ENCODE data around the gene ZDHHC3.

The ZDHHC3 gene

DNA sequence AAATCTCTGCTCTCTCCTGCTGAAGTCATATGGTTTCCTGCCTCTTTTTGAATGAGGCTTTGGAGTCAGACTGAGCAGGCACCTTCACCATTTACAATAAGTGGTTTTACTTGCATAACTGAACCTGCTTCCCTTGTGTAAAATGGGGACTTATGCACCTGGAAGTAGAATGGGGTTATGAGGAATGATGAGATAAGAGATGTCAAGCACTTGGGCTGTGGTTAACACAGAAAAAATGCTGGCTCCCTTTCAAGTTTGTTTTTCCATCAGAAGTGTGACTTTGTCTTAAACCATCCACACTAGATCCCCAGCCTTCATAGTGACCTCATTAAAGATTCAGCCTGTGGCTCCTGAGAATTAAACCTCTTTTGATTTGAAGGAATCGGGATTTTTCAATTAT lies 5.2 kb upstream of the ZDHHC3 start:
- DNase-seq (ENCODE audit: low read depth) = no peak
- no peak for TF ChIP-seq CTCF (conservative IDR thresholded peaks at IDR 0.05; ENCODE audit: low read length)
- H3K4me3 ChIP-seq (ENCODE audit: low read length) = no peak overlapping the region

DNA sequence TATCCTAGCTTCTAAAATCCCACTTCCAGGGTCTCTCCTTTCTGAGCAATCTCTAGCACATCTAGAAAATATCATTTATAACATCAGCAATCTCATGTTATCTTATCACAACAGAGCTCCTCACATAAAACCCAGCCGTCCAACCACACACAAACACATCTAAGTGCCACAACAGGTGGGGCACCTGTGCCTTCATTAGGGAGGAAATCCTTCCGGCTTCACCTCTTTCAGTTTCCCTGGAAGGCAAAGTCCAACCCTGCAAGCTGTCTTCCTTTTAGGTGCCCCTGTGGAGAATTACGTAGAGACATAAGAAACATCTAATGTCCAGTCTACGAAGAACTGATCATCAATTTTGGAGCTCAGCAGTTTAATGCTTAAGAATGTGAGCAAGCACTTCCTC lies 1.6 kb downstream of the ZDHHC3 start:
- no peak for TF ChIP-seq CTCF (conservative IDR thresholded peaks at IDR 0.05; ENCODE audit: low read length)
- H3K4me3 ChIP-seq (ENCODE audit: low read length) = peak overlapping the region; percentile 93
- no peak for DNase-seq (ENCODE audit: low read depth)

- DNase-seq (ENCODE audit: low read depth) = no peak
- TF ChIP-seq CTCF (conservative IDR thresholded peaks at IDR 0.05; ENCODE audit: low read length) = no peak
- H3K4me3 ChIP-seq (ENCODE audit: low read length) = no peak overlapping the region
Observed at GRCh38 chr3:44970926-44971490, 5.0 kb downstream of the ZDHHC3 start.

- TF ChIP-seq CTCF (conservative IDR thresholded peaks at IDR 0.05; ENCODE audit: low read length) = no peak
- no peak overlapping the region for H3K4me3 ChIP-seq (ENCODE audit: low read length)
- DNase-seq (ENCODE audit: low read depth) = no peak
Observed at GRCh38 chr3:44969828-44970179, 6.2 kb downstream of the ZDHHC3 start.

DNA sequence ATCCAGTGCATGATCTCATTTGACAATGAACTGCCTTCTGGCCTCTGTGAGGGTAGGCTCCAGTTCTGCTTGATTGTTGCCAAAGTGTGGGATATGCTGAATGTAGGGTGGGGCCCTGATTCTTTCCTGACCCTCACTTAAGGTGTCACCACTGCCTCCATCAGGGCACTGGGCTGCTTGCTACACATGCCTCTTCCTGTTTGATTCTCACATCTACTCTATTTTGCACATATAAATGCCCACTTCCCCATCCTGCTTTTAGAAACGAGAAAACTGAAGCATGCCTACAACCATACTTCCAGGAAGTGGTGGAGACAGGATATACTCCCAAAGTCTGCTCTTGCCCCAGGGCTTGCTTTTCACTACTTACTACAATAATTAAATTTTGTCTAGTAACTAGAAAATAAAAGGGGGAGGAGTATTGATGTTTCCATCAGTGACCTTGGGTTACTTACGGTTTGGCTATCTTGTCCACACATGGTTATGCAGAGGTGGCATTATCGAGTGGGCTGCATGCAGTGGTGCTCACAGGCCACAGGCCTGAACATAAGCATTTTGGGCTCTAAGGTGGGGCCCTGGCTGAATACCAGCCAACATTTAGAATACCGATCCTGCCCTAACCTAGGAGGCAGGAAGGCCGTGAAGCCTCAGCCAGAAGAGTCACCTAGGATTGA lies 6.7 kb downstream of the ZDHHC3 start:
- no peak for DNase-seq (ENCODE audit: low read depth)
- no peak for TF ChIP-seq CTCF (conservative IDR thresholded peaks at IDR 0.05; ENCODE audit: low read length)
- H3K4me3 ChIP-seq (ENCODE audit: low read length) = no peak overlapping the region

GRCh38 chr3:44968447-44968858 lies 7.5 kb downstream of the ZDHHC3 start:
- H3K4me3 ChIP-seq (ENCODE audit: low read length) = no peak overlapping the region
- TF ChIP-seq CTCF (conservative IDR thresholded peaks at IDR 0.05; ENCODE audit: low read length) = no peak
- no peak for DNase-seq (ENCODE audit: low read depth)

- no peak for TF ChIP-seq CTCF (conservative IDR thresholded peaks at IDR 0.05; ENCODE audit: low read length)
- H3K4me3 ChIP-seq (ENCODE audit: low read length) = no peak overlapping the region
- DNase-seq (ENCODE audit: low read depth) = peak; percentile 6
Observed at GRCh38 chr3:44966795-44967278, 9.1 kb downstream of the ZDHHC3 start.

All from AG10803 (cell line).